Endothelial cell of umbilical vein (primary cell): Measurements from ENCODE around the gene ZNF511. TPM values are rescaled to one million over a fixed set of nuclear protein-coding genes. Genes with fewer than 3 reads are reported as not detected.

ENCODE experiments used
- BruUV-seq: library from RNA; stranded (reverse); fragments of 400-500 nt; replicated peaks from 2 replicates; lab custom pipeline; 2021; lab: Mats Ljungman, UMichigan
- CTCF ChIA-PET: fragments of 300-600, 350-600 bp; sonication (Branson Sonifier 250); formaldehyde crosslinking; loops from one replicate; lab custom pipeline; 2021; ENCODE audit warnings: antibody characterized with exemption, inconsistent platforms; lab: Charles Lee
- POLR2A ChIA-PET: fragments of 300-600, 350-600 bp; sonication (Branson Sonifier 250); formaldehyde crosslinking; loops from one replicate; lab custom pipeline; 2021; ENCODE audit warnings: antibody characterized with exemption, inconsistent platforms; lab: Charles Lee
- DNase-seq: peaks from one replicate; pipeline ENCODE4 v3.0.0-alpha.2; 2011; ENCODE audit warnings: low read depth, low spot score
- FAIRE-seq: peaks from 2 replicates; lab custom pipeline; 2011; peaks lifted over from hg19 to GRCh38; lab: Jason Lieb, UNC
- H2AFZ ChIP-seq: 2 replicates; pipeline ENCODE4 v1.6.0; 2012; ENCODE audit warnings: low read depth, low read length, control low read depth, inconsistent platforms
- H3K27ac ChIP-seq: 2 replicates; pipeline ENCODE4 v1.5.1; 2011; ENCODE audit warnings: low read depth, mild to moderate bottlenecking, control low read depth, low read length, moderate library complexity; ENCODE audit not compliant: insufficient read depth
- H3K27me3 ChIP-seq, 2 experiments: 2 replicates each; pipeline versions ENCODE4 v1.6.0 to v1.6.1; 2011; ENCODE audit warnings: low read length in 2 of 2, mixed read lengths in 1 of 2; ENCODE audit not compliant: control insufficient read depth in 2 of 2, insufficient read depth in 2 of 2
- H3K36me3 ChIP-seq, 2 experiments: 2 replicates in 1 of 2; 3 replicates in 1 of 2; pipeline ENCODE4 v1.5.1; 2011; ENCODE audit warnings: low read length in 2 of 2, mild to moderate bottlenecking in 1 of 2, moderate library complexity in 1 of 2; ENCODE audit not compliant: control insufficient read depth in 2 of 2, insufficient read depth in 2 of 2; ENCODE audit errors: extremely low read depth in 1 of 2
- H3K4me1 ChIP-seq: 3 replicates; pipeline ENCODE4 v1.5.1; 2011; ENCODE audit warnings: mild to moderate bottlenecking, low read length; ENCODE audit not compliant: control insufficient read depth, insufficient read depth; ENCODE audit errors: extremely low read depth
- H3K4me2 ChIP-seq: 2 replicates; pipeline ENCODE4 v1.6.1; 2011; ENCODE audit warnings: low read length, control low read depth, mixed read lengths; ENCODE audit not compliant: insufficient read depth
- H3K4me3 ChIP-seq, 3 experiments: fragments of 200-600 bp in 1 of 3; sonication (generic), shearing (Covaris generic) in 1 of 3; replicated peaks in 1 of 3; 2 replicates each; pipeline ENCODE4 v1.5.1; 2011 to 2016; ENCODE audit warnings: control low read depth in 3 of 3, low read length in 3 of 3, mild to moderate bottlenecking in 2 of 3, inconsistent platforms in 1 of 3, low read depth in 1 of 3, moderate library complexity in 1 of 3; ENCODE audit not compliant: insufficient read depth in 1 of 3
- H3K79me2 ChIP-seq: 2 replicates; pipeline ENCODE4 v1.6.0; 2012; ENCODE audit warnings: low read length, inconsistent platforms; ENCODE audit not compliant: control insufficient read depth, insufficient read depth
- H3K9ac ChIP-seq: replicated peaks from 2 replicates; pipeline ENCODE3; 2011; ENCODE audit warnings: low read length, control low read depth; ENCODE audit not compliant: insufficient read depth; ENCODE audit errors: extremely low read depth
- H3K9me1 ChIP-seq: replicated peaks from 3 replicates; pipeline ENCODE4 v1.6.0; 2011; ENCODE audit warnings: mild to moderate bottlenecking, low read length; ENCODE audit not compliant: control insufficient read depth, insufficient read depth; ENCODE audit errors: extremely low read depth
- H3K9me3 ChIP-seq: replicated peaks from 2 replicates; pipeline ENCODE4 v1.5.1; 2012; ENCODE audit warnings: low read length, inconsistent platforms; ENCODE audit not compliant: control insufficient read depth, insufficient read depth
- H4K20me1 ChIP-seq: replicated peaks from 2 replicates; pipeline ENCODE3; 2011; ENCODE audit warnings: mild to moderate bottlenecking, low read length; ENCODE audit not compliant: control insufficient read depth, insufficient read depth; ENCODE audit errors: extremely low read depth
- CTCF ChIP-seq, 2 donors: IDR thresholded peaks; 1 replicate in 1 of 2; 2 replicates in 1 of 2; pipeline ENCODE4 v1.5.1; 2011; ENCODE audit warnings: low read length in 2 of 2, mild to moderate bottlenecking in 2 of 2, moderate library complexity in 2 of 2, control low read depth in 1 of 2, inconsistent platforms in 1 of 2, low read depth in 1 of 2; ENCODE audit not compliant: insufficient read depth in 1 of 2; ENCODE audit errors: extremely low read depth in 1 of 2
- EZH2 ChIP-seq: IDR thresholded peaks from 2 replicates; pipeline ENCODE4 v1.6.1; 2012; ENCODE audit warnings: borderline replicate concordance, low read depth, mild to moderate bottlenecking, moderate library complexity, low read length, inconsistent platforms; ENCODE audit not compliant: severe bottlenecking
- FOS ChIP-seq: IDR thresholded peaks from 2 replicates; pipeline ENCODE4 v1.6.1; 2011; ENCODE audit warnings: mild to moderate bottlenecking, low read length, moderate library complexity, borderline replicate concordance; ENCODE audit not compliant: insufficient read depth
- GATA2 ChIP-seq: IDR thresholded peaks from 2 replicates; pipeline ENCODE4 v1.7.0; 2011; ENCODE audit warnings: low read depth, mild to moderate bottlenecking, moderate library complexity, mixed read lengths, low read length; ENCODE audit not compliant: insufficient read length, insufficient read depth
- JUN ChIP-seq: IDR thresholded peaks from 2 replicates; pipeline ENCODE4 v1.6.1; 2011; ENCODE audit warnings: borderline replicate concordance, low read depth; ENCODE audit not compliant: insufficient read length, insufficient read depth
- MAX ChIP-seq: IDR thresholded peaks from 2 replicates; pipeline ENCODE4 v1.6.1; 2011; ENCODE audit not compliant: insufficient read depth, insufficient read length
- MYC ChIP-seq: IDR thresholded peaks from one replicate; pipeline ENCODE4 v1.6.1; 2011; ENCODE audit warnings: mild to moderate bottlenecking, low read depth, low read length
- POLR2A ChIP-seq: IDR thresholded peaks from 2 replicates; pipeline ENCODE4 v1.6.1; 2012; ENCODE audit warnings: low read depth, mild to moderate bottlenecking, control low read depth, low read length
- POLR2AphosphoS5 ChIP-seq: IDR thresholded peaks from 2 replicates; pipeline ENCODE4 v1.6.1; 2012; ENCODE audit warnings: low read depth, mild to moderate bottlenecking, control low read depth, low read length, moderate library complexity; ENCODE audit not compliant: insufficient read depth
- dilution Hi-C: fragments of 300-500 bp; cut with MboI; formaldehyde crosslinking; loops from one replicate; pipeline ENCODE4 v1.15.0; 2019; ENCODE audit warnings: low sequenced_read_pairs; ENCODE audit not compliant: extremely low pct_ligation_motif_present
- intact Hi-C: fragments of 100-400 bp; cut with micrococcal nuclease; formaldehyde crosslinking; loops from one replicate; pipeline ENCODE4 v1.10.0; 2022
- polyA plus RNA-seq, 4 experiments: library from polyadenylated mRNA; depleted of rRNA in 3 of 4; stranded (reverse) in 3 of 4; unstranded in 1 of 4; fragments of >200 nt; gene quantifications; 2 replicates each; pipeline versions ENCODE4 v1.2.1 to v1.2.3, GENCODE V29; 2011 to 2012; ENCODE audit warnings: missing spikeins in 1 of 4
- total RNA-seq: library from RNA; stranded (reverse); gene quantifications from 2 replicates; pipeline ENCODE4 v1.2.3, GENCODE V29; 2021

ZNF511 gene
- total and polyA plus RNA-seq, 2 donors (not counting 3 experiments of a cell fraction or from before 2014, with no cell fraction given) = 25.6 to 37.9 TPM

- BruUV-seq = no TSS peak
- TF ChIP-seq GATA2 (no peak), MAX (no peak), MYC (no peak), JUN (no peak), EZH2 (no peak), POLR2A (no peak), FOS (no peak), POLR2AphosphoS5 (no peak), CTCF (IDR thresholded peaks at IDR 0.05; ENCODE audit: extremely low read depth in 1 of 2, insufficient read depth in 1 of 2, low read depth in 1 of 2, low read length in 2 of 2) (no peak)
- no peak overlapping the region for H3K9ac ChIP-seq
- no peaks in the 10 kb centered on the region for H3K79me2 ChIP-seq
- no peak for FAIRE-seq
- no peaks in the 10 kb centered on the region for H3K9me3 ChIP-seq
- no peaks in the 10 kb centered on the region for H3K9me1 ChIP-seq
- intact Hi-C loops = no loop called here
- dilution Hi-C loops = no loop called here
- no peak overlapping the region for H3K4me2 ChIP-seq
- H2AFZ ChIP-seq = no peak overlapping the region
- no peak overlapping the region for H3K27ac ChIP-seq
- H4K20me1 ChIP-seq = no peaks in the 10 kb centered on the region
- CTCF ChIA-PET = interaction anchor here (1.0 kb wide), 1 partner anchor 9 kb away, joined by 3 read pairs; no protein-coding TSS in a partner anchor
- H3K27me3 ChIP-seq = no peaks in the 10 kb centered on the region
- no peaks in the 10 kb centered on the region for H3K4me1 ChIP-seq
- H3K36me3 ChIP-seq = peaks cover 7 to 43% of the 10 kb centered on the region in 2 experiments
- no peak overlapping the region for H3K4me3 ChIP-seq
- DNase-seq = no peak
- POLR2A ChIA-PET = no interaction called here
Observed at GRCh38 chr10:133283931-133284330, 24.8 kb upstream of the ZNF511 start.
